ENCODE measurements around the gene CEP44. TPM values are rescaled to one million over a fixed set of nuclear protein-coding genes. Genes with fewer than 3 reads are reported as not detected.
"Not testable (repeated sequence)": the region's sequence is repeated elsewhere in the genome, so short reads cannot be mapped to it uniquely, and the experiment has no call there.

The CEP44 gene
- total RNA-seq, 1 experiment from 2014 or later: 20.0 TPM

GRCh38 chr4:174375422-174375821 is 91.7 kb downstream of the CEP44 start:
- Mint-ChIP-seq H3K4me3 (ENCODE audit: unreplicated experiment) (no peak overlapping the region), H3K9me3 (ENCODE audit: unreplicated experiment) (no peaks in the 10 kb centered on the region), H3K4me1 (ENCODE audit: low read depth, unreplicated experiment) (peaks cover 26% of the 10 kb centered on the region), H3K27ac (ENCODE audit: unreplicated experiment) (peak overlapping the region; percentile 77), H3K27me3 (ENCODE audit: insufficient read depth, unreplicated experiment) (no peaks in the 10 kb centered on the region), H3K36me3 (ENCODE audit: insufficient read depth, unreplicated experiment) (no peaks in the 10 kb centered on the region)
- TF ChIP-seq CTCF (IDR thresholded peaks at IDR 0.05; ENCODE audit: insufficient read depth in 1 of 2, low read depth in 1 of 2, low read length in 1 of 2, severe bottlenecking in 1 of 2, unreplicated experiment in 1 of 2): no peak
- intact Hi-C loops (cut with micrococcal nuclease; ENCODE audit: unreplicated experiment): no loop called here
- Histone ChIP-seq H3K4me1 (peaks cover 43% of the 10 kb centered on the region), H3K4me3 (ENCODE audit: low read depth, low read length) (no peak overlapping the region), H3K36me3 (ENCODE audit: control insufficient read depth, insufficient read depth, low read length) (no peaks in the 10 kb centered on the region), H3K27me3 (replicated peaks; ENCODE audit: control insufficient read depth, insufficient read depth, low read length) (no peaks in the 10 kb centered on the region), H3K9me3 (no peaks in the 10 kb centered on the region)
- DNase-seq: no peak
- CTCF ChIA-PET: no interaction called here
- POLR2A ChIA-PET: no interaction called here
- no TSS peak for BruUV-seq (replicated peaks)

GRCh38 chr4:174377613-174378012 is 93.9 kb downstream of the CEP44 start:
- POLR2A ChIA-PET: no interaction called here
- CTCF ChIA-PET: interaction anchor here (0.6 kb wide), 1 partner anchor 145 kb away, joined by 3 read pairs; the partner anchor contains the start of gene HPGD
- intact Hi-C loops (cut with micrococcal nuclease; ENCODE audit: unreplicated experiment): no loop called here
- no peaks in the 10 kb centered on the region for H3K27me3 Mint-ChIP-seq (ENCODE audit: insufficient read depth, unreplicated experiment)
- H3K4me1 Mint-ChIP-seq (ENCODE audit: low read depth, unreplicated experiment): peaks cover 34% of the 10 kb centered on the region
- H3K9me3 Mint-ChIP-seq (ENCODE audit: unreplicated experiment): no peaks in the 10 kb centered on the region
- Histone ChIP-seq H3K9me3 (no peaks in the 10 kb centered on the region), H3K4me3 (ENCODE audit: low read depth, low read length) (no peak overlapping the region), H3K27me3 (replicated peaks; ENCODE audit: control insufficient read depth, insufficient read depth, low read length) (no peaks in the 10 kb centered on the region), H3K4me1 (peaks cover 65% of the 10 kb centered on the region), H3K36me3 (ENCODE audit: control insufficient read depth, insufficient read depth, low read length) (no peaks in the 10 kb centered on the region)
- H3K4me3 Mint-ChIP-seq (ENCODE audit: unreplicated experiment): no peak overlapping the region
- no TSS peak for BruUV-seq (replicated peaks)
- DNase-seq: peak in 1 of 2 experiments; percentile 49
- H3K36me3 Mint-ChIP-seq (ENCODE audit: insufficient read depth, unreplicated experiment): peaks cover under 1% of the 10 kb centered on the region
- H3K27ac Mint-ChIP-seq (ENCODE audit: unreplicated experiment): peak overlapping the region; percentile 55
- TF ChIP-seq CTCF (IDR thresholded peaks at IDR 0.05; ENCODE audit: insufficient read depth in 1 of 2, low read depth in 1 of 2, low read length in 1 of 2, severe bottlenecking in 1 of 2, unreplicated experiment in 1 of 2): no peak

- Mint-ChIP-seq H3K27ac (ENCODE audit: unreplicated experiment) (no peak overlapping the region), H3K4me3 (ENCODE audit: unreplicated experiment) (no peak overlapping the region), H3K27me3 (ENCODE audit: insufficient read depth, unreplicated experiment) (no peaks in the 10 kb centered on the region), H3K4me1 (ENCODE audit: low read depth, unreplicated experiment) (peaks cover 44% of the 10 kb centered on the region), H3K9me3 (ENCODE audit: unreplicated experiment) (no peaks in the 10 kb centered on the region), H3K36me3 (ENCODE audit: insufficient read depth, unreplicated experiment) (peaks cover 10% of the 10 kb centered on the region)
- H3K27me3 ChIP-seq (replicated peaks; ENCODE audit: control insufficient read depth, insufficient read depth, low read length): no peaks in the 10 kb centered on the region
- H3K9me3 ChIP-seq: no peaks in the 10 kb centered on the region
- no peak overlapping the region for H3K4me3 ChIP-seq (ENCODE audit: low read depth, low read length)
- no peak for TF ChIP-seq CTCF (IDR thresholded peaks at IDR 0.05; ENCODE audit: insufficient read depth in 1 of 2, low read depth in 1 of 2, low read length in 1 of 2, severe bottlenecking in 1 of 2, unreplicated experiment in 1 of 2)
- intact Hi-C loops (cut with micrococcal nuclease; ENCODE audit: unreplicated experiment): no loop called here
- H3K36me3 ChIP-seq (ENCODE audit: control insufficient read depth, insufficient read depth, low read length): no peaks in the 10 kb centered on the region
- ChIA-PET POLR2A (no interaction called here), CTCF (no interaction called here)
- no peak for DNase-seq
- peaks cover 72% of the 10 kb centered on the region for H3K4me1 ChIP-seq
- no TSS peak for BruUV-seq (replicated peaks)
These were observed 95.2 kb downstream of the CEP44 start for GRCh38 chr4:174378951-174379350.

GRCh38 chr4:174380206-174380605 is 96.5 kb downstream of the CEP44 start:
- BruUV-seq (replicated peaks); H3K27me3 ChIP-seq (replicated peaks; ENCODE audit: control insufficient read depth, insufficient read depth, low read length); POLR2A ChIA-PET; H3K9me3 ChIP-seq; CTCF ChIA-PET; H3K9me3 Mint-ChIP-seq (ENCODE audit: unreplicated experiment); H3K4me3 ChIP-seq (ENCODE audit: low read depth, low read length); H3K27me3 Mint-ChIP-seq (ENCODE audit: insufficient read depth, unreplicated experiment); H3K36me3 ChIP-seq (ENCODE audit: control insufficient read depth, insufficient read depth, low read length); H3K4me3 Mint-ChIP-seq (ENCODE audit: unreplicated experiment); intact Hi-C loops (cut with micrococcal nuclease; ENCODE audit: unreplicated experiment): not testable (repeated sequence)
- Mint-ChIP-seq H3K27ac (ENCODE audit: unreplicated experiment) (peak overlapping the region; percentile 73), H3K36me3 (ENCODE audit: insufficient read depth, unreplicated experiment) (peaks cover 10% of the 10 kb centered on the region), H3K4me1 (ENCODE audit: low read depth, unreplicated experiment) (peaks cover 45% of the 10 kb centered on the region)
- peak in 1 of 2 experiments; percentile 22 for DNase-seq
- peaks cover 82% of the 10 kb centered on the region for H3K4me1 ChIP-seq

All from Caco-2 (cell line).